Loucy (cell line): ENCODE measurements around the gene RNLS.
"Not testable (repeated sequence)": the region's sequence is repeated elsewhere in the genome, so short reads cannot be mapped to it uniquely, and the experiment has no call there.

Experiments used
- H2AFZ ChIP-seq: fragments of 200-600 bp; sonication (generic); 2 replicates; pipeline ENCODE4 v1.6.0; 2016; ENCODE audit warnings: antibody characterized with exemption, mild to moderate bottlenecking, low read length, moderate library complexity
- H3F3A ChIP-seq: fragments of 200-600 bp; 2 replicates; pipeline ENCODE4 v1.6.0; 2016; ENCODE audit warnings: antibody characterized with exemption, low read depth, mild to moderate bottlenecking
- H3K27me3 ChIP-seq: fragments of 200-600 bp; sonication (generic); 2 replicates; pipeline ENCODE4 v1.6.1; 2014; ENCODE audit warnings: low read length, mild to moderate bottlenecking; ENCODE audit not compliant: insufficient read depth, poor library complexity, severe bottlenecking
- H3K36me3 ChIP-seq: fragments of 200-600 bp; sonication (generic); 2 replicates; pipeline ENCODE4 v1.6.1; 2016; ENCODE audit warnings: low read length; ENCODE audit not compliant: insufficient read depth
- H3K4me1 ChIP-seq: fragments of 200-600 bp; sonication (generic); 2 replicates; pipeline ENCODE4 v1.5.1; 2014; ENCODE audit warnings: low read length, mild to moderate bottlenecking; ENCODE audit not compliant: insufficient read depth, poor library complexity, severe bottlenecking
- H3K4me2 ChIP-seq: fragments of 200-600 bp; sonication (generic); 2 replicates; pipeline ENCODE4 v1.6.0; 2014; ENCODE audit warnings: antibody characterized with exemption, low read length, low read depth, mild to moderate bottlenecking; ENCODE audit not compliant: poor library complexity, severe bottlenecking
- H3K4me3 ChIP-seq: fragments of 200-600 bp; sonication (generic); 2 replicates; pipeline ENCODE4 v1.5.1; 2014; ENCODE audit warnings: low read length, mild to moderate bottlenecking, mixed read lengths; ENCODE audit not compliant: poor library complexity, severe bottlenecking
- H3K79me2 ChIP-seq: fragments of 200-600 bp; sonication (generic); 2 replicates; pipeline ENCODE4 v1.6.1; 2014; ENCODE audit warnings: low read length; ENCODE audit not compliant: insufficient read depth
- H3K9ac ChIP-seq: fragments of 200-600 bp; sonication (generic); 2 replicates; pipeline ENCODE4 v1.6.0; 2014; ENCODE audit warnings: mild to moderate bottlenecking, low read depth, low read length, moderate library complexity; ENCODE audit not compliant: poor library complexity, severe bottlenecking
- H3K9me2 ChIP-seq: fragments of 200-600 bp; sonication (generic); replicated peaks from 2 replicates; pipeline ENCODE4 v1.6.1; 2016; ENCODE audit warnings: low read depth, low read length, mixed read lengths
- H3K9me3 ChIP-seq: fragments of 200-600 bp; sonication (generic); 2 replicates; pipeline ENCODE4 v1.6.1; 2014; ENCODE audit warnings: mild to moderate bottlenecking, antibody characterized with exemption, low read length, low read depth; ENCODE audit not compliant: insufficient read depth
- H4K20me1 ChIP-seq: fragments of 200-600 bp; sonication (generic); 2 replicates; pipeline ENCODE4 v1.6.0; 2014; ENCODE audit warnings: antibody characterized with exemption, low read length, mild to moderate bottlenecking; ENCODE audit not compliant: insufficient read depth, poor library complexity, severe bottlenecking
- EZH2phosphoT487 ChIP-seq: fragments of 200-600 bp; IDR thresholded peaks from 2 replicates; pipeline ENCODE4 v1.6.1; 2018; ENCODE audit warnings: antibody characterized with exemption, mild to moderate bottlenecking, moderate library complexity, borderline replicate concordance
- TF ChIP-seq, protein P1 (sequence below): fragments of 200-600 bp; sonication (generic); conservative IDR thresholded peaks from 2 replicates; pipeline ENCODE4 v1.5.1; 2014; ENCODE audit warnings: mild to moderate bottlenecking, antibody characterized with exemption, low read length

Gene RNLS

DNA sequence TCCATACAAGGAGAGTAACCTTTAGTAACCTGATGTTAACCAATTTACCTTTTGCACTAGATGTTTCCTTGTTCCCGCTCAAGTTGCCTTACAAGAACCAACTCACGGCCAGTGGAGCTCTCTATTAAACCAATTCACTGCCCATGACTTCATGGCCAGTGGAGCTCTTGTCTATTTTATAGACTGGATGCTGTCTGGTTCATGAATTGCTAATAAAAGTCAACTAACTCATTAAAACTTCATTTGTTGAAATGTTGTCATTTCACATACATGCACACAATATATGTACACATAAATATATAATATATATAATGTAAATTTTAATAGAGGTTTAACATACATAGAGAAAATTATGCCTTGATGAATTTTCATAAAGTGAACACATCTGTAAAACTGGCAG is 216.3 kb downstream of the RNLS start:
- no peak for TF ChIP-seq EZH2phosphoT487
- TF ChIP-seq, protein P1, sequence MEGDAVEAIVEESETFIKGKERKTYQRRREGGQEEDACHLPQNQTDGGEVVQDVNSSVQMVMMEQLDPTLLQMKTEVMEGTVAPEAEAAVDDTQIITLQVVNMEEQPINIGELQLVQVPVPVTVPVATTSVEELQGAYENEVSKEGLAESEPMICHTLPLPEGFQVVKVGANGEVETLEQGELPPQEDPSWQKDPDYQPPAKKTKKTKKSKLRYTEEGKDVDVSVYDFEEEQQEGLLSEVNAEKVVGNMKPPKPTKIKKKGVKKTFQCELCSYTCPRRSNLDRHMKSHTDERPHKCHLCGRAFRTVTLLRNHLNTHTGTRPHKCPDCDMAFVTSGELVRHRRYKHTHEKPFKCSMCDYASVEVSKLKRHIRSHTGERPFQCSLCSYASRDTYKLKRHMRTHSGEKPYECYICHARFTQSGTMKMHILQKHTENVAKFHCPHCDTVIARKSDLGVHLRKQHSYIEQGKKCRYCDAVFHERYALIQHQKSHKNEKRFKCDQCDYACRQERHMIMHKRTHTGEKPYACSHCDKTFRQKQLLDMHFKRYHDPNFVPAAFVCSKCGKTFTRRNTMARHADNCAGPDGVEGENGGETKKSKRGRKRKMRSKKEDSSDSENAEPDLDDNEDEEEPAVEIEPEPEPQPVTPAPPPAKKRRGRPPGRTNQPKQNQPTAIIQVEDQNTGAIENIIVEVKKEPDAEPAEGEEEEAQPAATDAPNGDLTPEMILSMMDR: no peak
- H3K4me2 ChIP-seq: no peak overlapping the region
- no peak overlapping the region for H2AFZ ChIP-seq
- peaks cover 13% of the 10 kb centered on the region for H3K4me1 ChIP-seq
- H3F3A ChIP-seq: no peaks in the 10 kb centered on the region
- H3K27me3 ChIP-seq: no peaks in the 10 kb centered on the region
- H3K4me3 ChIP-seq: no peak overlapping the region
- H3K9ac ChIP-seq: no peak overlapping the region
- H3K36me3 ChIP-seq: peaks cover 23% of the 10 kb centered on the region
- no peaks in the 10 kb centered on the region for H3K79me2 ChIP-seq
- no peaks in the 10 kb centered on the region for H3K9me2 ChIP-seq
- peaks cover 8% of the 10 kb centered on the region; the same call in 1 of the 2 replicates for H3K9me3 ChIP-seq
- no peaks in the 10 kb centered on the region for H4K20me1 ChIP-seq

DNA sequence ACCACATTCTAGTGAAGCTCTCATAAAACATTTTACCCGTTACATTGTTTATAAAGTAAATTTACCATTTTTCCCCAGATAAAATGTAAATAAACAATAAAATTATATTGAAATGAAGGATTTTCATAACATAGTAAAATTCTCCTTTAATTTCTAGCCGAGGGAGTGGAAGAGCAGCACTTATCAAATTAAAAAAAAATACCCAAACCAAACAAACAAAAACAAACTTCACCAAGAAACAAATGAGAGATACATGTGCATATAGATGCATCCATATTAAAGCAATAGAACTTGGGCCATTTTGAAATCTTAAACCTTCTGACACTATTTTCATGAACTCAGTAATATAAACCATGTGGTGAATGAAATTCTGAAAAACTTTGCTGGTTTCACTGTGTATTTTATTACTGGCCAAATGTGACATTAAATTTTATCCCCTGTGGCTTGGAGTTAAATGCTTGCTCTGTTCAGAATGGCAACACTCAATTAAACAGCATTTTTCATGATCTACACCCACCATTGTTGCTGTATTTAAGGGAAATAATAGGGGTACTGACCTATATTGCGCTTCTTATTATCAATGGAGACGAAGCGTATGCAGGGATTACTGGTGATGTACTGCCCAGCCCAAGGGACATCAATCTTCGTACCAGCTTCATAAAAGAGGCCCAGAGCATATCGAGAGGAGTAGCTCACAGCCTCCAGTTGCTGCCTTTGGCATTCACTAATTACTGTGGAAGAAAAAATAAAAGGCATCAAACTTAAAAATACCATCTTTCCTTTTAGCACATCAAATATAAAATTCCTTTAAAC is 220.9 kb downstream of the RNLS start:
- TF ChIP-seq EZH2phosphoT487: no peak
- TF ChIP-seq, protein P1: no peak
- H3K4me3 ChIP-seq: no peak overlapping the region
- no peaks in the 10 kb centered on the region for H4K20me1 ChIP-seq
- 0 out of 2 replicates have a peak, but pooled peaks cover 9% of the 10 kb centered on the region for H3K79me2 ChIP-seq
- H3K9ac ChIP-seq: no peak overlapping the region
- H3K9me2 ChIP-seq: no peaks in the 10 kb centered on the region
- H3K27me3 ChIP-seq: no peaks in the 10 kb centered on the region
- peaks cover 2% of the 10 kb centered on the region; the same call in 1 of the 2 replicates for H3K9me3 ChIP-seq
- H3K4me2 ChIP-seq: peak overlapping the region; percentile 23
- no peaks in the 10 kb centered on the region for H3F3A ChIP-seq
- peaks cover 47% of the 10 kb centered on the region for H3K4me1 ChIP-seq
- H2AFZ ChIP-seq: no peak overlapping the region
- peaks cover 22% of the 10 kb centered on the region; the same call in 1 of the 2 replicates for H3K36me3 ChIP-seq

DNA sequence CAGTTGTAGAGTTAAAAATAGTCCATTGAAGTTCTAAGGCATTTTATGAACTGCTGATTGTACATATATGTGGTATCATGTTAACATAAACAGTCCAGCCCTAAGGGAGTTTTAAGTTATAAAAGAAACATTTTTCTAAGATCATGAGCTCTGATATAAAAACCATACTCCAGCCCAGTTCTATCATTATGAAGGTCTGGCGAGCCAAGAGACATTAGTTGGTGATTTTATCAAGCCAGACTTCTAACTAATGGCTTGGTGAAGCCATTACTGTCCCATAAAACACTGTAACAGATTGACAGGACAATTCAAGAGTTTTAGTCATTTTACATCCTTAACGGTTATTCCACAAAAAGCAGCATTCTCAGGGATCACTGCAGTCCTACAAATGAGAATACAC is 221.6 kb downstream of the RNLS start:
- H3K4me3 ChIP-seq: no peak overlapping the region
- H3F3A ChIP-seq: no peaks in the 10 kb centered on the region
- H2AFZ ChIP-seq: no peak overlapping the region
- H3K36me3 ChIP-seq: peaks cover 26% of the 10 kb centered on the region; the same call in 1 of the 2 replicates
- H3K9ac ChIP-seq: peak overlapping the region; percentile 29
- H3K9me3 ChIP-seq: peaks cover 6% of the 10 kb centered on the region; the same call in 1 of the 2 replicates
- H3K4me2 ChIP-seq: peak overlapping the region; percentile 23
- H3K27me3 ChIP-seq: no peaks in the 10 kb centered on the region
- no peak for TF ChIP-seq EZH2phosphoT487
- TF ChIP-seq, protein P1: no peak
- H3K4me1 ChIP-seq: peaks cover 47% of the 10 kb centered on the region
- H4K20me1 ChIP-seq: no peaks in the 10 kb centered on the region
- no peaks in the 10 kb centered on the region for H3K9me2 ChIP-seq
- H3K79me2 ChIP-seq: 0 out of 2 replicates have a peak, but pooled peaks cover 9% of the 10 kb centered on the region

DNA sequence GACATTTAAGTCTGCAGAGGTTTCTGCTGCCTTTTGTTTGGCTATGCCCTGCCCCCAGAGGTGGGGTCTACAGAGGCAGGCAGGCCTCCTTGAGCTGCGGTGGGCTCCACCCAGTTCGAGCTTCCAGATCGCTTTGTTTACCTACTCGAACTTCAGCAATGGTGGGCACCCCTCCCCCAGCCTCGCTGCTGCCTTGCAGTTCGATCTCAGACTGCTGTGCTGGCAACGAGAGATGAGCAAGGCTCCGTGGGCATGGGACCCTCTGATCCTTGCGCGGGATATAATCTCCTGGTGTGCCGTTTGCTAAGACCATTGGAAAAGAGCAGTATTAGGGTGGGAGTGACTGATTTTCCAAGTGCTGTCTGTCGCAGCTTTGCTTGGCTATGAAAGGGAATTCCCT is 227.4 kb downstream of the RNLS start:
- peaks cover 25% of the 10 kb centered on the region for H3K4me1 ChIP-seq
- not testable (repeated sequence) for H3K79me2 ChIP-seq, H3K4me2 ChIP-seq, H3K27me3 ChIP-seq, H3K4me3 ChIP-seq, H2AFZ ChIP-seq, H3K9ac ChIP-seq, H3K9me2 ChIP-seq, H3F3A ChIP-seq, H4K20me1 ChIP-seq
- H3K9me3 ChIP-seq: peaks cover 12% of the 10 kb centered on the region; the same call in 1 of the 2 replicates
- peaks cover 21% of the 10 kb centered on the region; the same call in 1 of the 2 replicates for H3K36me3 ChIP-seq
